Measurements from ENCODE around the gene SLC35E4.

Gene SLC35E4

DNA sequence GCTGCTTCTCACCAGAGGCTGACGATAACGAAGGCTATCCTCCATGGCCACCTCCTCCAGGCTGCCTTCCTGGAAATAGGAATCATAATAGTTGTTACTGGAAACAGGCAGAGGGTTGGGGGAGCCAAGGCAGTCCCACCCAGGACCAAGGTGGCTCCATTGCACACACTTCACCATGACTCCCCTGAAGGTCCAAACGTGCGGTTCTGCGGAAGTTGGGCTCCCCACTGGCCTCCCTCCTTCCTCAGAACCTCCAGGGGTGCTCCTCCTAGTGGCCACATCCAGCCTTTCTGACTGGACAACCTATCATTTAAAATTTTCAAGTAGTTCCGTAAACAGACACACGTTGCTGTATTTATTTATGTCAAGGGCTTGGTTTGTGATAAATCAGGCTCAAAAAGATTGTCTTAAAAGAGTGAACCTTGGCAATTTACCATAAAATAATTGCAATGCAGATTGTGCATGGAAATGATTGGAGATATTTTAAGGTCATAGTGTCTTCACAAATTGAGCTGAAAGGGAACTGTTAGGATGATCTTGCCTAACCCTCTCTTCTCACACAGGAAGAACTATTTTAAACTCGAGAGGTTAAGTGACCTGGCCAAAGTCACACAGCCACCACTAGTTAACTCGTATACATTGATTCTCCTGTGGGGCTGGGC lies 30.0 kb upstream of the SLC35E4 start:
- H3K4me3 ChIP-seq (ENCODE audit: low read length): no peak overlapping the region

DNA sequence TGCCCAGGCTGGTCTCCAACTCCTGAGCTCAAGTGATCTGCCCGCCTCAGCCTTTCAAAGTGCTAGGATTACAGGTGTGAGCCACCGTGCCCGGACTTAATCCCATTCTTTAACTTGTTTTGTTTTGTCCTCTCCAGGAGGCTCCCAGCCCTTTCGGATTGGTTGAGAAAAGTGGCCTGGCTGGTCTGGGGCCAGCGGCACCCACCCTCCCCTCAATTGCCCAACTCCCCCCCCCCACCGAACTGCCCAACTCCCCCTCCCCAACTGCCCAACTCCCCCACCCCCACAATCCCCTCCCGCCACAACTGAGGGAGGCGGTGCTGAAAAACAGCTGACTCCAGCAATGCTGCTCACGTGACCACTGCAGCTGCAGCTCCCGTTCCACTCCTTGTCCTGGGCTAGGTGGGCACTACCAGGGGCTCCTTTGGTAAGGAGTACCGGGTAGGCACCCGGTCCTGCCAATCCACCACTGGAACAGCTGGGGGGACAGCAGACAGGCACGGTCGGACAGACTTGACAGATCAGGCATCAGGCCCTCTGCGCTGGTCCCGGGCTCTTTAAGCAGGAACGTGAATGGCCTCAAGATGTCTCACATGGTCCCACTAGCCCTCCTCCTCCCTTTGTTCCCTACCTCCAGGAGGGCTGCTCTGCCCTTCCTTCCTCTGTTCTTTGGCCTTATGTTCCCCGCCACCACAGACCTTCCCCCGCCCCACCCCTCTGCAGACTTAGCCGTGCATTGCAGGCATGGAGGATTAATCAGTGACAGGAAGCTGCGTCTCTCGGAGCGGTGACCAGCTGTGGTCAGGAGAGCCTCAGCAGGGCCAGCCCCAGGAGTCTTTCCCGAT lies 28.9 kb upstream of the SLC35E4 start, which contains the start of gene TCN2:
Gene TCN2 (plus strand): TSS at position 720 of the 845 bp plus-strand sequence. CDS start 158 bp downstream, outside the sequence.
- H2AFZ ChIP-seq (ENCODE audit: low read depth, low read length): peak within 1 kb of the TSS; percentile 23
- H3K4me1 ChIP-seq (ENCODE audit: insufficient read depth, low read length): peaks cover 33% of the 10 kb centered on the region
- H3K4me3 ChIP-seq (ENCODE audit: low read length): peak within 1 kb of the TSS; percentile 68
- H3K27me3 ChIP-seq (ENCODE audit: insufficient read depth, low read length): no peaks in the 10 kb centered on the region
- H3K36me3 ChIP-seq (ENCODE audit: insufficient read depth, low read length): peaks cover 13% of the 10 kb centered on the region
- no peaks in the 10 kb centered on the region for H3K9me3 ChIP-seq (ENCODE audit: low read length)

More for the DNA sequence above, 30.0 kb upstream of the SLC35E4 start:
- Histone ChIP-seq H3K27me3 (ENCODE audit: insufficient read depth, low read length) (no peaks in the 10 kb centered on the region), H3K36me3 (ENCODE audit: insufficient read depth, low read length) (peaks cover 3% of the 10 kb centered on the region), H2AFZ (ENCODE audit: low read depth, low read length) (peak overlapping the region; percentile 2), H3K4me1 (ENCODE audit: insufficient read depth, low read length) (peaks cover 33% of the 10 kb centered on the region), H3K9me3 (ENCODE audit: low read length) (no peaks in the 10 kb centered on the region)

DNA sequence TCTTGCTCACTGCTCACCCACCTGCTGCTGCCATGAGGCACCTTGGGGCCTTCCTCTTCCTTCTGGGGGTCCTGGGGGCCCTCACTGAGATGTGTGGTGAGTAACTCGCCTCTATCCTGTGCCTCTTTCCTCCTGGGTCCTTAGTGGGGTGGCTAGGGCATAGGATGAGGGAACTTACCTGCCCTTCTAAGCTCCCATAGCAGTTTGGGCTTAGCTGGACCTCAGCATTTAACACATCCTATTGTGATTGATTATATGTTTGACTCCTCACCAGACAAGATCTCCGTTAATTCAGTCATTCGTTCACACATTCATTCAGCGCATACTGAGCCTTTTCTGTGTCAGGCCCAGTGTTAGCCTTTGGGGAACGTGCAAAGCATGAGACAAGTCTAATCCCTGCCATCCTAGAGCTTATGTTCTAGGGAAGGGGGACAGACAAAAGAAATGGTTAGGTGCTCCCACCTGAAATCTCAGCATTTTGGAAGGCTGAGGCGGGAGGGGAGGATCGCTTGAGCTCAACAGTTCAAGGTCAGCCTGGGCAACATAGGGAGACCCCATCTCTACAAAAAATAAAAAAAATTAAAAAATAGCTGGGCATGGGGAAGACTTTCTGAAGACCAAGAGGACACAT lies 28.2 kb upstream of the SLC35E4 start:
- Histone ChIP-seq H3K4me3 (ENCODE audit: low read length) (peak overlapping the region; percentile 68), H2AFZ (ENCODE audit: low read depth, low read length) (peak overlapping the region; percentile 23), H3K4me1 (ENCODE audit: insufficient read depth, low read length) (peaks cover 33% of the 10 kb centered on the region), H3K9me3 (ENCODE audit: low read length) (no peaks in the 10 kb centered on the region), H3K27me3 (ENCODE audit: insufficient read depth, low read length) (no peaks in the 10 kb centered on the region), H3K36me3 (ENCODE audit: insufficient read depth, low read length) (peaks cover 15% of the 10 kb centered on the region)

DNA sequence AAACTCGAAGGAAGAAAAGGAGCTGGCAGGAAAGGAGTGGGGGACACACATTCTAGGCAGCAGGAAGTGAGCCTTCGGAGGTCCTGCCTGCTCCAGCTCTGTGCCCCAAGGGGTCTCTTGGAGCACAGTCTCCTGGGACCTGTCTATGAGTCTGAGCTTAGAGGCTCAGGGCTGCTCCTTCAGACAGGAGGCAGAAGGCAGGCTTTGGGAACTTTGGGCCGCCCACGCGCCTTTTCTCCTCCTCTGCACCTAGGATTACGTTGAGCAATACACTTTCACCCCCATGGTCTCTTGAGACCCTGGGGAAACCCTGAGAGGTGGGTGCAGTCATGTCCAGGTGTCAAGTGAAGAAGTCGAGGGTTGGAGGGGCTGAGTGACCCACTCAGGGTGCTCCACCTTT lies 27.6 kb upstream of the SLC35E4 start:
- no peaks in the 10 kb centered on the region for H3K9me3 ChIP-seq (ENCODE audit: low read length)
- H3K36me3 ChIP-seq (ENCODE audit: insufficient read depth, low read length): peaks cover 20% of the 10 kb centered on the region
- H3K4me3 ChIP-seq (ENCODE audit: low read length): peak overlapping the region; percentile 68
- H3K27me3 ChIP-seq (ENCODE audit: insufficient read depth, low read length): no peaks in the 10 kb centered on the region
- H3K4me1 ChIP-seq (ENCODE audit: insufficient read depth, low read length): peaks cover 33% of the 10 kb centered on the region
- H2AFZ ChIP-seq (ENCODE audit: low read depth, low read length): no peak overlapping the region

DNA sequence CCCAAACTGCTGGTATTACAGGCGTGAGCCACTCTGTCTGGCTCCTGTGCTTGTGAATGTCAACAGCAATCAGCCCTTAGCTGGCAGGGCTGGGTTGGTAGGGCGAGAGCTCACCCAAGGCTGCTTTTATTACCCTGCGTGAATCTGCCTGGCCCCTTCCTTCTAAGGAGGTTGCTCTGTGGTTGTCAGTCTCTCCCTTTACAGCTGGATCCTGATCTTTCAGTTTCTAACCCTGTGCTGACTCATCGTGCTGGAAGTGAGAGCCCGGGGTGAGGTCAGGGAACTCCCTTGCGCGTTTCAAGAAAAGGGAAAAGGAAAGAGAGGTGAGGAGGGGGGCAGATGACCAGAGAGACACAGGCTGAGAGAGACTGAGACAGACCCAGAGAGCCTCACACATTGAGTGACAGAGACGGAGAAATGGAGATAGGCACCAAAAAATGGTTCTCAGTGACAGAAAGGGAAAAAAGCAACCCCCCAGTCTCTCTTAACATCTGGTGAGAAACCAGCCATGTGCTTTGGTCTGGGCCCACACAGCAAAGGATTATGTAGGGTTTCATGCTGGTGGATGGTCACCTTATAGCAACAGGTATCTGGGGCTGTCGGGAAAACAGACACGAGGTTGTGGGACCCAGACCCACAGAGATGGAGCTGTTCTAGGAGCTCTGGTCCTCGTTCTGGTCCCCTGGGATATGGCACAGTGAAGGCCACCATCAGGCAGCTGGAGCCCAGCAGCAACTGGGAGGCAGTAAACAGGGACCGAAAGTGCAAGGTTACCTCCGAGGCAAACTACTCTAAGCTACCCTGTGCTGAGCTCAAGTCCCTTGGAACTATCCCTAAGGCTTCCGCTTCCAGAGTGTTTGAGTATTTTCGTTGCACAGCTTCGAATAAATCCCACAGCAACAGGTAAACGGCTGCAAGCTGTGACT lies 26.1 kb upstream of the SLC35E4 start:
- Histone ChIP-seq H3K9me3 (ENCODE audit: low read length) (no peaks in the 10 kb centered on the region), H3K4me1 (ENCODE audit: insufficient read depth, low read length) (peaks cover 33% of the 10 kb centered on the region), H2AFZ (ENCODE audit: low read depth, low read length) (no peak overlapping the region), H3K27me3 (ENCODE audit: insufficient read depth, low read length) (no peaks in the 10 kb centered on the region), H3K36me3 (ENCODE audit: insufficient read depth, low read length) (peaks cover 33% of the 10 kb centered on the region), H3K4me3 (ENCODE audit: low read length) (no peak overlapping the region)

DNA sequence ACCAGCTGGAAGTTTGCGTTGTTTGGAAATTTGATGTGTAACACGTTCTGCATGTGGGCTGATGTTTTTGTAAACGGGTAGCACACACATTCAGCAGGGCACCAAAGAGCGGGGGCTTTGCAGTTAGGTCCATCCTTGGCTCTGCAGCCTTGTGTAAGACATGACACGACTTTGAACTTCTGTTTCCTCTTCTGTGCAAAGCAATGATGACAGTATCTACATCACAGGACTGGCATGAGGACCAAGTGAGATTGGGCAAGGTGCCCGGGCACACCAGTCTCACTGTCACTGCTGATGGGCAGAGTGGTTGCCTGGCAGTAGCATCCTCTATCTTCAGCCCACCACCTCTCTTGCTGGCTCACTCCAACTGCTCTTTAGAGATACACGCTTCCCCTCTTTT lies 25.3 kb upstream of the SLC35E4 start:
- Histone ChIP-seq H3K9me3 (ENCODE audit: low read length) (no peaks in the 10 kb centered on the region), H3K36me3 (ENCODE audit: insufficient read depth, low read length) (peaks cover 36% of the 10 kb centered on the region), H2AFZ (ENCODE audit: low read depth, low read length) (no peak overlapping the region), H3K27me3 (ENCODE audit: insufficient read depth, low read length) (no peaks in the 10 kb centered on the region), H3K4me1 (ENCODE audit: insufficient read depth, low read length) (peaks cover 33% of the 10 kb centered on the region), H3K4me3 (ENCODE audit: low read length) (no peak overlapping the region)

DNA sequence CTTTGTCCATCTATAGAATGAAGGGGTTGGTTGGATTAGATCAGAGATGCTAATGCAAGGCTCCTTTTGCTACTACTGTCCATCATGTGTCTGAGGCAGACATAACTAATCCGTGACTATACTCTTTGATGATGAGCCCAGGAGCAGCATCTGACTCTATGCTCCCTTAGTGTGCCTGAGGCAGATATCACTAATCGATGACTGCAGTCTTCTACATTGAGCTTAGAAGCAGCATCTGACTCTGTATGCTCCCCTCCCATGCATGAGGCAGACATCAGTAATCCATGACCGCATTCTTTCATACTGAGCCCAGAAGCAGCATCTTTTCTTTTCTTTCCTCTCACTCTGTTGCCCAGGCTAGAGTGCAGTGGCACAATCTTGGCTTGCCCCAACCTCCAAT lies 24.4 kb upstream of the SLC35E4 start:
- Histone ChIP-seq H3K4me1 (ENCODE audit: insufficient read depth, low read length) (peaks cover 29% of the 10 kb centered on the region), H3K36me3 (ENCODE audit: insufficient read depth, low read length) (peaks cover 43% of the 10 kb centered on the region), H3K4me3 (ENCODE audit: low read length) (no peak overlapping the region), H3K9me3 (ENCODE audit: low read length) (no peaks in the 10 kb centered on the region), H2AFZ (ENCODE audit: low read depth, low read length) (no peak overlapping the region), H3K27me3 (ENCODE audit: insufficient read depth, low read length) (no peaks in the 10 kb centered on the region)

DNA sequence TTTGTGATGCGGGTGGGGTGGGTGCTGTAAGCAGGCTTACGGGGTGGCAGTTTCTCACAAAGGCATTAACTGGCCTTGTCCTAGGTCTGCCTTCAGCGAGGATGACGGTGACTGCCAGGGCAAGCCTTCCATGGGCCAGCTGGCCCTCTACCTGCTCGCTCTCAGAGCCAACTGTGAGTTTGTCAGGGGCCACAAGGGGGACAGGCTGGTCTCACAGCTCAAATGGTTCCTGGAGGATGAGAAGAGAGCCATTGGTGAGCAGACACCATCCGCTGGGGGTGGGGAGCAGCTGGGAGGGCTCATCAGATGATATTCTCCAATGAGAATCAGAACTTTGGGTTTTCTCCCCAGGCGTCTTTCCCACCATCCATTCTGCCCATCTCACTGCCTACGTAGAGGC lies 22.8 kb upstream of the SLC35E4 start:
- peaks cover 19% of the 10 kb centered on the region for H3K4me1 ChIP-seq (ENCODE audit: insufficient read depth, low read length)
- no peaks in the 10 kb centered on the region for H3K27me3 ChIP-seq (ENCODE audit: insufficient read depth, low read length)
- peaks cover 55% of the 10 kb centered on the region for H3K36me3 ChIP-seq (ENCODE audit: insufficient read depth, low read length)
- no peaks in the 10 kb centered on the region for H3K9me3 ChIP-seq (ENCODE audit: low read length)
- no peak overlapping the region for H2AFZ ChIP-seq (ENCODE audit: low read depth, low read length)
- no peak overlapping the region for H3K4me3 ChIP-seq (ENCODE audit: low read length)

DNA sequence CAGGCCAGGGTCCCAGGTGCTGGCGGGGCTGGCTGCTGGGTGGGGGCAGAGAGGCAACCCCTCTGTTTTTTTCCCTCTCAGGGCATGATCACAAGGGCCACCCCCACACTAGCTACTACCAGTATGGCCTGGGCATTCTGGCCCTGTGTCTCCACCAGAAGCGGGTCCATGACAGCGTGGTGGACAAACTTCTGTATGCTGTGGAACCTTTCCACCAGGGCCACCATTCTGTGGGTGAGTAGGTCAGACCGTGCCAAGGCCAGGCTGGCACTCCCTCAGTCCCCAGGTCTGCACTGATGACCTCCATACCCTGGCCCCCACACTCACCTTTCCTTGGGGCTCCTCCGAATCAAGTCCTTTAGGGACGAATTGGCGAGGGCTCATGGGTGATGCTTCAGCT lies 21.3 kb upstream of the SLC35E4 start:
- Histone ChIP-seq H3K4me1 (ENCODE audit: insufficient read depth, low read length) (peaks cover 5% of the 10 kb centered on the region), H3K9me3 (ENCODE audit: low read length) (no peaks in the 10 kb centered on the region), H3K4me3 (ENCODE audit: low read length) (no peak overlapping the region), H3K36me3 (ENCODE audit: insufficient read depth, low read length) (peaks cover 66% of the 10 kb centered on the region), H2AFZ (ENCODE audit: low read depth, low read length) (no peak overlapping the region), H3K27me3 (ENCODE audit: insufficient read depth, low read length) (no peaks in the 10 kb centered on the region)

DNA sequence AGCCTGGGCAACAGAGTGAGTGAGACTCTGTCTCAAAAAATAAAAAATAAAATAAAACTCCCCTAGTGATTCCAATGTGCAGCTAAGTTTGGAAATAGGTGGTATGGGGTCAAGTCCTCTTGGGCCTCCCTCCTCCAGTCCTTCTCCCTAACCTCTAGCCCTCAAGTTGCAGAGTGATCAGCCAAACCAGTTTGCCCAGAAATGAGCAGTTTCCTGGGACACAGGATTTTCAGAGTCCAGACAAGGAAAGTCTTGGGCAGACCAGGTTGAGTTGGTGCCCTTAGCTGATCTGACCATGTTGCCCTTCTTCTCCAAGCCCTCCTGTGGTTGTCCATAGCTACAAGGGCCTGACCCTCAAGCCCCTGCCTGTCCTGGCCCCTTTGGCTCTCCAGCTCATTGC lies 20.7 kb upstream of the SLC35E4 start:
- Histone ChIP-seq H3K27me3 (ENCODE audit: insufficient read depth, low read length) (no peaks in the 10 kb centered on the region), H3K36me3 (ENCODE audit: insufficient read depth, low read length) (peaks cover 71% of the 10 kb centered on the region)

DNA sequence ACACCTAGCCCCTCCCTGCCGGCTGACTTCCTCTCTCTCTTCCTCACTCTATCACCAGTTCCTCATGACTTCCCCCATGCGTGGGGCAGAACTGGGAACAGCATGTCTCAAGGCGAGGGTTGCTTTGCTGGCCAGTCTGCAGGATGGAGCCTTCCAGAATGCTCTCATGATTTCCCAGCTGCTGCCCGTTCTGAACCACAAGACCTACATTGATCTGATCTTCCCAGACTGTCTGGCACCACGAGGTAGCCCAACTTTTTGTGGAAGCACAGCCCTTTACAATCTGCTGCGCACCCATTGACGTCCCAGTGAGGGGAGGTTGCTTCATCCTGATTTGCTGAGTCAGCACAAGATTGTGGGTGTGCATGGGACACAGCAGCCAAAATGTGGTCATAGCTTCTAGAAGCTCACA lies 20.0 kb upstream of the SLC35E4 start:
- no peaks in the 10 kb centered on the region for H3K27me3 ChIP-seq (ENCODE audit: insufficient read depth, low read length)
- H2AFZ ChIP-seq (ENCODE audit: low read depth, low read length): no peak overlapping the region
- no peaks in the 10 kb centered on the region for H3K9me3 ChIP-seq (ENCODE audit: low read length)
- H3K4me3 ChIP-seq (ENCODE audit: low read length): no peak overlapping the region
- peaks cover 75% of the 10 kb centered on the region for H3K36me3 ChIP-seq (ENCODE audit: insufficient read depth, low read length)
- H3K4me1 ChIP-seq (ENCODE audit: insufficient read depth, low read length): no peaks in the 10 kb centered on the region

More for the DNA sequence above, 20.7 kb upstream of the SLC35E4 start:
- H2AFZ ChIP-seq (ENCODE audit: low read depth, low read length): no peak overlapping the region
- H3K4me3 ChIP-seq (ENCODE audit: low read length): no peak overlapping the region
- H3K9me3 ChIP-seq (ENCODE audit: low read length): no peaks in the 10 kb centered on the region
- no peaks in the 10 kb centered on the region for H3K4me1 ChIP-seq (ENCODE audit: insufficient read depth, low read length)

DNA sequence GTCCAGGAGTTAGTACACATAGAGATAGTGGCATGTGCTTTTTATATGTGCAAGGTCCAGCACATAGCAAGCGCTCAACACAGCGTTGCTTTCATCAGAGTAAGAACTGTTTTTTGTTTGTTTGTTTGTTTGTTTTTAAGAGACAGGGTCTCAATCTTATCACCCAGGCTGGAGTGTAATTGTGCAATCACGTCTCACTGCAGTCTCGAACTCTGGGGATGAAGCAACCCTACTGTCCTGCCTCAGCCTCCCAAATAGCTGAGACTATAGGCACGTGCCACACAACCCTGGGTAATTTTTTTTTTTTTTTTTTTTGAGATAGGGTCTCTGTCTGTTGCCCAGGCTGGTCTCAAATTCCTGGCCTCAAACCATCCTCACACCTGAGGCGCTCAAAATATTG lies 17.8 kb upstream of the SLC35E4 start:
- H3K9me3 ChIP-seq (ENCODE audit: low read length): no peaks in the 10 kb centered on the region
- H2AFZ ChIP-seq (ENCODE audit: low read depth, low read length): no peak overlapping the region
- no peaks in the 10 kb centered on the region for H3K4me1 ChIP-seq (ENCODE audit: insufficient read depth, low read length)
- peaks cover 76% of the 10 kb centered on the region for H3K36me3 ChIP-seq (ENCODE audit: insufficient read depth, low read length)
- no peaks in the 10 kb centered on the region for H3K27me3 ChIP-seq (ENCODE audit: insufficient read depth, low read length)
- H3K4me3 ChIP-seq (ENCODE audit: low read length): no peak overlapping the region

Data from neuron (in vitro differentiated cells).